GM19043 (cell line): Measurements from ENCODE around the gene LZTFL1.

Source experiments
- ATAC-seq: cut with Tn5 transposase; IDR thresholded peaks from one replicate; pipeline ENCODE4 v1.9.1; 2021; ENCODE audit warnings: low read depth; ENCODE audit not compliant: unreplicated experiment

The LZTFL1 gene

DNA sequence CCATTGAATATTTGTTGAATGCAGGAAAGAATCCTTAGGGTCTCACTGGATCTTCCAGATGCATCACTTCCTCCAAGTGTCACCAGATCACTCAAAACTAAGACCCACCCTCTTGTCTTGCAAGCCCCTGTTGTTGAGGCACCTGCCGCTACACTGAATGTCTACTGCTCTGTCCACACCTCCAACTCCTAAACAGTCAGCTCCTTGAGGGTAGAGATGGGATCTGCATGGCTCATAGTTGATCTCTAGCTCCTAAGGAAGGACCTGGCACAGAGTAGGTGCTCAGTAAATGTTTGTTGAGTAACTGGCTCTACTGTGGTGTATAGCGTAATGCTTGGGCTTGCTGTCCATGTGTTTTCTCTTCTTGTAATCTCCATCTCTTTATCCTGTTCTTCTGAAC, 54.4 kb downstream of the LZTFL1 start:
- no peak for ATAC-seq

DNA sequence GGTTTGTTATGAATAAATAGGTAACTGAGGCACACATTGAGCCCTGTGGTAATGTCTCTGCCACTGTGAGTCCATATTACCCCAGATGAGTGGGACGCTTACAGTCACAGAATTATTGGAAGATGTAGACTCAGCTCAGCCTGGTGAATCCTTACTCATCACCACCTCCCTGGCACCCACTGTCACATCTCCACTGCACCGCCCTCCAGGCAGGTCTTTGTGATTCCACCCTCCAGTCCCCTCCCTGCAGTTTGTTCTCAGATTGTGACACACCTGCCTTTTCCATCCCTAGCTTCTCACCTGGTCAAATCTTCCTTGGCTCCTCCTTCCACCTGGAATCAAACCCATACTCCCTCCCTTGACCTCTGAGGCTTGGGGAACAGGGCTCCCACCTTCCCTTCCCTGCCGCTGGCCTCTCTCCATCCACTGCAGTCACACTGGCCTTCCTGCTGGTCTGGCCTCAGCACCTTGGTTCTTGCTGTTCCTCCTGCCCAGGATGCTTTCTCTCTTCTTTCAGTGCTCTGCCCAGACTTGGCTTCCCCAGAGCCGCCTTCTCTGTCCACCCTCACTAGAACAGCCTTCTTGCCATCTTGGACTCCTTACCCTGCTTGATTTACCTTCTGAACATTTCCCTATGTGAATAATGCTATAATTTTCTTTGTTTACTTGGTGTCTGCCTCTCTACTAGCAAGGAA, 55.0 kb downstream of the LZTFL1 start:
- no peak for ATAC-seq

DNA sequence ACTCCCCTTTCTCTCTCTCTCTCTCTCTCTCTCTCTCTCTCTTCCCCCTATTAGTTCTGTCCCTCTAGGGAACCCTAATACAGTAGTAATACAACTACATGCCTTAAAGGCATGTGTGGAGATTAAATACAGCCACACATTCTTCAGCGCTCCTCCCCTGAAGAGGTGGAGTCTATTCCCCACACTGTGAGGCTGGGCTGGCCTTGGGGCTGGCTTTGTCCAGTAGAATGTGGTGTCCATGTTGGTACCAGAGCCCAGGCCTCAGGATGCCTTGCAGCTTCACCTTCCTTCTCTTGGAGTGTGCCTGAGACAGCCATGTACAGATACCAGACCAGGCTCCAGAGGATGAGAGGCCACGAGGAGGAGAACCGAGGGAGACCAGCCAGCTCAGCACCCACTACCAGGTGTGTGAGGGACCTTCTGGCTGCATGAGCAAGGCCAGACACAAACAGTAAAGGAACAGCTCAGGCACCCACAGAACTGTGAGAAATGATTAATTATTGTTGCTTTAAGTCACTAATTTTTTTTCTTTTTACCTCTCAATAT, 56.2 kb downstream of the LZTFL1 start:
- no peak for ATAC-seq

DNA sequence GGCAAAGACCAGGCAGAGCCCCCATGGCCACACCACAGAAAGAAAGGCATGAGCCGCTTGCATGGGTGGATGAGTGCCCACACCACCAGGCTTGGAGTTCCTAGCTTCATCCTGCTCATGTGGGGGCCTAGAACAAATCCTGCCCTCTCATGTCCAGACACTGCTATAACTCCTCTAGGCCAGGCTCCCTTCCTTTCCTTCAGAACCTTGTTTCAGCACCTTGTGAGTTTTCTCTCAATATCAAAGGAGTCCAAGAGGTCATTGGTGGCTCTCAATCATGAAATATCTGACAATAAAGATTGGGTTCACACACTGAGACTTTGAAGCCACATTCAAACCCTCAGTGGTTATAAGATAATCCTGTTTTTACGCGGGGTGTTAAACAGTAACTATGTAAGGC, 58.3 kb downstream of the LZTFL1 start:
- no peak for ATAC-seq

DNA sequence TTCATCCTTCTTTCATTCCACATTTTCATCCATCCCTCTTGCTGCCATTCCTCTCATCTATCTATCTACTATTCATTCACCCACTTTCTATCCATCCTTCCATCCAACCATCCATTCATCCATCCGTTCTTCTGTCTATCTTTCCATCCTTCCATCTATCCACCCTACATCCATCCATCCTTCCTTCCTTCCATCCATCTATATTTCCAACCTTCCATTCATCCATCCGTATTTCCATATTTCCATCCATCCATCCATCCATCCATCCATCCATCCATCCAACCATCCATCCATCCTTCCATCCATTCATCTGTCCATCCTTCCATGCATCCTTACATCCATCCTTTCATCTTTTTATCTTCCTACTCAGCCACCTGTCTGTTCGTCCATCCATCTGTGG, 59.5 kb downstream of the LZTFL1 start:
- no peak for ATAC-seq

DNA sequence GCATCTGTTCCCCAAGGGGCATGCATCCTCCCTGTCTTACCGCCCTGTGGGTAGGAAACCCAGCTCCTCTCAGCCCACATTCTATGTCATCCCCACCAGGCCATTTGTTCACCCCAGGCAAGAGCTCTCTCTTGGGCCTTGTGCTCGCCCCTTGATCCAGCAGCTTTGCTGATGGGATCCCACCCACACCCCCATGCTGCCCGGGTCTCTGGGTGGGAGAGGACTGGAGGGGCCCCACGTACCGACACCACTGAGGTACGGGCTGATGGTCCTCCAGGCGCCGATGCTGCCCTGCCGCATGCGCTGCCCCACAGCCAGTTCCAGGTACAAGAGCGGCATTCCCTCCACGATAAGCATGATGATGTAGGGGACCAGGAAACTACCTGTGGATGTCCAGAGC, 60.1 kb downstream of the LZTFL1 start:
- ATAC-seq, result no peak

DNA sequence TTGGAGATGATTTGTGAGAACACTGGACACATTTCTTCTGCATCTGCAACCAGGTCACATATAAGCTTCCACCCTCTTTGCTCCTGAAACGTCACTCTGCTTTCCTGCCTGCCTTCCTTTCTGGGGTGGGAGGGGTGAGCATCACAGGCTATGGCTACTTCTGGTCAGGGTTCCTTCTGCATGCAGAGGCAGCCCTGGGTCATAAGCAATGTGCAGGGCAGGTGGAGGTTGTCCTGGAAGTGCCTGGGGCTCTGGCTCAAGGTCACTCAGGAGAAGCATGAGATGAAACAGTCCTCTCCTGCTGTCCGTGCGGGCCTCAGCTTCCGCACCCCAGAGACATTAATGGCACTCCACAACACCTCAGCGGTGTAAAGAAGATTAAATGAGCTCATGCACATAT, 60.6 kb downstream of the LZTFL1 start:
- ATAC-seq, result no peak

DNA sequence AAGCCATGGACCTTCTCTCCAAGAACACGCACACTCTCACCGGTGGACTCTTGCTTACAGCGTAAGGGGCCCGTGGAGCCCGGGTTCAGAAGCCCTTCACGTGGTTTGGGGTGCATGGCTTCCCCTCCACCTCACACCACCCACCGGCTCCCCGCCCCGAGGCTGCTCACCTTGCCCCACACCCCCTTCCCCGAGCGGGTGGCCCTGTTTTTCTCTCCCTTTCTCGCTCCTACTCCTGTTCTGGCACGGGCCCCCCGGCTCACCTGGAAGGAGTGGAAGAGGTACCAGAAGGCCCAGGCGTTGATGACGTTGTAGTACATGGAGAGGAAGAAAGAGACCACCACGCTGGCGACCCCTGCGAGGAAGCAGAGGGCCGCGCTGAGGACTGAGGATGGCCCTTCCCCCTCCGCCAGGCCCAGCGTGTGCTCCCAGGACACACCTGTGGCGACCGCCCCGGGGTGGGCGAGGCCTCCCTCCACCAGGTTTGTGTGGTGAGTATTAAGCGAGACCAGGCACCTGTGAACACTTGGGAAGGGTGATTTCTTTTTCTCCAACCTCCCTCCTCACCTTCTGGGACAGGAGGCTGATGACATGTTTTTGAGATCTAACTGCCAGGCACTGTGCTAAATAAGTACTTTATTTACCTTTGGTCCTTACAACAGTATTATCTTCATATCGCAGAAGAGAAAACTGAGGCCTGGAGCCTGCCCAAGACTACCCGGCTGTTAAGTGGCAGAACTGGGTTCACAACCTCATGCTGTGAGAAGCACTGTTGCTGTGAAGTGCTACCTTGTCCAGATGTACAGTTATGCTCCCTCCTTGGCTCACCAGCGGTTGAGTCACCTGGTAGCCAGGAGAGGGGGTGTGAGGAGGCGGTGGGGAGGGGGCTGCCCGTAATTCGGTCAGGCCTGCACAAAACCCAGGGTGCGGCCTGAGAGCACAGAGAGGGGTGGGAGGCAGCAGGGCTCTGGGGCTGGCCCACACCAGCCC, 61.9 kb downstream of the LZTFL1 start:
- ATAC-seq, result no peak

DNA sequence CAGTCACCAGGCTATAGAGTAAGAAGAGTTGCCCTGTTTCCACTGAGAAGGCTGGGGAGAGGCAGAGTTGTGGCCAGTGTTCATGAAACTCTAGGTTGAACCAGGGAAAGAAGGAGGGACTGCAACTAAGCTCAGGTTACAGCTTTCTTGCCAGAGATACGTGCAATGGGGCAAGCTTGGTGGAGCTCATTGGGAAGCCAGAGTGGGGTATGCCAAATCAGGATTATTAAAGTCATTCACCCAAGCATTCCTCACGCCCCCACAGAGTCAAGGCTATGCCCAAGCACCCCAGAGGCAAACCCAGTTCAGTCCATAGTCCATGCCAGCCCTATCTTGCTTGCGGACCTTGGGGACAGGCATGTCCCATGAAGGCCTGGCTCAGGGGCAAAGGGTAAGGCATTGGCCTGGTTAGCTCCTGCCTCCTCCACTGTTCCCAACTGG, 63.1 kb downstream of the LZTFL1 start:
- ATAC-seq, result no peak

DNA sequence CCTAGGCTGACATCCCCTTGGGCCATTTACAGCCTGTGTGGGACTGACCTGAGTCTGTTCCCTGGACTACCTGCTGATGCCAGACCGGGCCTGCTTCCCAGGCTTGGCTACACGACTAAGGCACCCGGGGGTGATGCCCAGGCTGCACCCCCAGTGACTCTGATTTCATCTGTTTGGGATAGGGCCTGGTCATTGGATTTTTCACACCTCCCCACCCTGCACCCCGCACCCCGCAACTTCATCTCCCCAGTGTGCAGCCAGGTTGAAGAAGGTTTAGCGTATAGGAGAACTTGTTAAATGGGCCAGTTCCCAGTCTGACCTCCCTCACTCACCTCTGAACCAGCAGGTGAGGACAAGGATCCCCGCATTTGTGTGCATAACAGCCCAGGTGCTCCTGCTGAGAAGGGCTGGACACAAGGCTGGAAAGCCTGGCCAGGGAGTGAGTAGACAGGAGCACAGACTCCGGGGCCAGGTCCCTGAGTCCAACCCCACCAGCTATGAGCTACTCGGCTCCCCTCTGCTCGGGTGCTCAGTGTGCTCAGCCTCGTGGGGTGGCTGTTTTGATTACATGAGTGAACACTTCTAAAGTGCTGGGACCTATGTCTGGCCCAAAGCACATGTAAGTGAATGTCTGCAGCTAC, 64.1 kb downstream of the LZTFL1 start:
- no peak for ATAC-seq

DNA sequence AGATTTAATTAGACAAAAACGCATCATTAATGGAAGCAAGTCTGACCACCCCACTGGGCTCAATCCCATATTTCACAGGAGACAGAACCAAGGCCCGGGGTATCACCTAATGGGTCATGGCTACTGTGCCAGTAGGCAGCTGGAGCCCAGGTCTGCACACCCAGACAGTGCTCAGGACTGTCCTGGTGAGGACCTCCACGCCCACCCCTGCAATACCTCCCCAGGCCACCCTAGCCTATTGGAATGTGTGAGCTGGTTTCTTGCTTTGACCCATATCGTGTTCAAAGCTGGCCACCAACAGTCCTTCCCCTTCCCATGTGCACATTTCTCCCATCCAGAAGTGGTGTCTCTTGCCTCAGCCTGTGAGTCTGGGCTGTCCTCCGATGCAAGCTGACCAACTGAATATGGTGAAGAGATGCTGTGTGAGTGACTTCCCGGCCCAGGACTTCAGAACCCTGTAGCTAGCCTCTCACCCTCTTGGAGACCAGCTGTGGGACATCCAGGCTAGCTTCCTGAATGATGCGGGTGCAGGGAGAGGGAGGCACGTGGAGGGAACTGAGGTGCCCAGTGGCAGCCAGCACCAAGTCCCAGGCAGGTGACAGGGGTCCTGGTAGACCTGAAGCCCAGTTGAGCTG, 64.7 kb downstream of the LZTFL1 start:
- no peak for ATAC-seq

DNA sequence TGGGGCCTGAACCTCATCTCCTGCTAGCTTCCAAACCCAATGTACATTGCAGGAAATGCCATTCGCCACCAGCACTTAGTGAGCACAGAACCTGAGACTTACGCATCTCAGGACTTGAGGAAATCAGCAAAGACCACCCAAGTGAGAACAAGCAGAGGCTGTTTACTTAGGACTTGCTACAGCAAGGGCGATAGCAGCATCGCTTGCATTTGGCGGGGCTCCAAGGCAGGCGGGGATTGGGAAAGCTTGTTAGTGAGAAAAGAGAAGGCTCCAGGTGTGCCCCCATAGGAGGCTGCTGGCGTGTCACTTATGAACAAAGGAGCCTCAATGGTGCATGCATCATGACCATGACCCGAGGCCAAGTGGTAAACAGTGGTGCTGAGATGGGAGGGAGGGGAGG, 65.3 kb downstream of the LZTFL1 start:
- no peak for ATAC-seq

DNA sequence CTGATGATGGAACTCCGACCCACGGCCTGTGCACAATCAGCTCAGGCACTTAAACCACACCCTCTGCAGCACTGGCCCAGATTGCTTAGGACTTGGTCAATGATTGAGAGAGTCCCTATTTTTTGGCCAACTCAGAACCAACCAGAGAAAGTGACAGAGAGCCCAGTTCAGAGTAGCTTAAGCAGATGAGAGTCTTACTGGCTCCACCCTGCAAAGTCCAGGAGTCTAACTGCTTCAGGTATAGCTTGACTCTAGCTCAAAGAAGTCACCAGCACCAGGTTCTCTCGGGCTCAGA, 65.7 kb downstream of the LZTFL1 start:
- ATAC-seq, result no peak

DNA sequence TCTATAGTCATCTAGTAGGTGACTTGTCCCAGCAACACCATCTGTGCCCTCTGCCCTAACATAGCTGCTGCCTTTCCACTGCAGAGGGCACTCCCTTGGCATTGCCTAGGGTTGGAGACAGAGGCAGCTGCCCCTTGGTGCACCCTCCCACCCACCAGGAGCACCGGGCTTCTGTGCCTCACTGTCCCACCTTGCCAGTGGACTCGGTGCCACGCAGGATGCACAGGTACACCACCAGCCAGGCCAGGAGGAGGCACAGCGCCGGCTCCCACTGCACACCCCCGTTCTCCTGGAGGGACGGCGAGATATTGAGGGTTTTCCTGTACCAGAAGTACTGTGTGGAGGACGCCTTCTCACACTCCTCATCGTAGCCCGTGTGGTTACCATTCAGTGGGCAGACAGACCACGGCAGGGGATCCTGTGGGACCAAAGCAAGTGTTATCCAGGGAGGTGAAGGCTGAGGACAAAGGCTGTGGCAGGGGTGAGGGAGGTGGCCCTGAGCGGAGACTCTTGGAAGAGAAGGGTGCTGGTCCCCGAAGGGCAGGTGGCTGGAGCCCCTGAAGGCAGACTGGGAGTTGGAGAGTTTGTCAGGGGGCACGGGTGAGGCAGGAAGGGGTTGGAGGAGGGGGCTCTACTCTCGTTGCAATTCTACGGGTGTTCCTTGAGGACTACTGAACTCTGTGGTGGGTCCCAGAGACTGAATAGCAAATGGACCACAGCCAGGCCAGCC, 66.2 kb downstream of the LZTFL1 start:
- ATAC-seq, result no peak

DNA sequence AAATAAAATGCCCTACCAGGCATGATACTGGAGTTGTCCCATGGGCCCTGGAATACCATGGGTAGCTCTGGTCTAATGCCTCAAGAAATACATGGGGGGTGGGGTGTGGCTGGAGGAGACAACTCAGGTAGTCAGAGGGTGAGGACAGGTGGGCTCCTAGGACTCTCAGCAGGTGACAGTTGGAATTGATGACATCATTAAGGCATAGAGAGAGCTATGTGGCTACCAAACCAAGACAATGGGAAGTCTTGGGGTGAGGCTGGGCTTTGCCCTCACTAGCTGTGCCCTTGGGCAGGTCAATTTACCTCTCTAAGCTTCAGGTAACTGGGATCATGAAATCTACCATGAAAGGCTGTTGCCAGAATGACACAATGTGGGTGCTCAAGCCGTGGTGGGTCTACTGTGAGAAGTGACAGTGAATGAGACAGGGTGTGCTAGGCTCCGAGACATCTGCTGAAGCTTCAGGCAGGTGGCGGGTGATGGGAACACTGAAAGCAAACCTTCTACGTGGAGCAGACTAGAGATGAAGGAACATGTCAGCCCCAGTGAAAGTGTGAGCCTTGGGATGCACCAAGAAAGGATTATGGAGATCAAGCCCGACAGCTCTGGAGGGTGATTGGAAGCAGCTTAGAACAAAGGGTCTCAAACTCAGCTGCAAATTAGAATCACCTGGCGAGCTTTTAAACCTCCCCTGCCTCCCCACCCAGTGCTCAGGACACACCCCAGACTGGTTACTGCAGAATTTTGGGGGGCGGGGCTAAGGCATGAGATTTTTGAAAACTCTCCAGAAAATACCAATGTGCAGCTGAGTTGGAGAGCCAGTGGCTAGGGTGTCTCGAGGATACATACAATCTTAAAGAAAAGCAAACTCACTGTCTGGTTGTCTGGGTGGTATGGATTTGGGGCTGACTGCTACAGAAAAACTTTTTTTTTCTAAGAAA, 67.1 kb downstream of the LZTFL1 start:
- ATAC-seq, result no peak

DNA sequence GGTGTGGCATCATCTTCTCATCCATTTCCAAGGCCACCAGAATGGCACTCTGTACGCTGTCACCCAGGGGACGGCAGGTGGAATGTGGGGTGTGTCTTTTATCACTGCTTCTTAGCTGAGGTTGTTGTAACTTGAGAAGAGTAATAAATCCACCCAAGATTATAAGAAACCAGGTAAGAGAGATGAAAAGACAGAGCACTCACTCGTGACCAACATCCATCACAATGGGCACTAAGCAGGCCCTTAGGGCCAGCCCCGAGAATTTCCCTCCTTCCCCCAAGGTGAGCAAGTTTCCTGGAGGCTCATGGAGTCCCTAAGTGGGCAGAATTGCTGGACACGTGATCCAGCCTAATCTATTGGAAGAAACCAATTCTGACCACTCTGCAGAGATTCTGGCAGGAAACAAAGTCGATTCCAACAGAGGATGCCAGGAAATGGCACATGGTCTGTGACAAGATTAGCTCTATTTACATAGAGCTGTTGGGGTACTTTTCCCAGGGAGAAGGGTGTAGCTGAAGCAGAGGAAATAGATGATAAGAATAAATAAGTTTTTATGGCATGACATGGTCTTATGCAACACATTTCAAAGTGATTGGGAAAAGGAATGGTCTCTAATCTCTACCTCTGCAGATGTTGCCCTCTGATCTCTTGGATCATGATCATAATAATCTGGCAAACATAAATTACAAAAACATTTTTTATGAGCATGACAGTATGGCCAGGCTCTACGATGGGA, 68.0 kb downstream of the LZTFL1 start:
- ATAC-seq, result no peak
